Pulmonary artery endothelial cell (primary cell): ENCODE results near the gene SOX9. TPM values are rescaled to one million over a fixed set of nuclear protein-coding genes. Genes with fewer than 3 reads are reported as not detected.

Experiments used
- DNase-seq: peaks from one replicate; pipeline ENCODE4 v3.0.0-alpha.2; 2011; ENCODE audit warnings: low read depth, low spot score
- total RNA-seq: library from RNA; depleted of rRNA; stranded (reverse); fragments of >200 nt; gene quantifications from 2 replicates; pipeline ENCODE4 v1.2.3, GENCODE V29; 2014

SOX9 gene
- not detected in 2 replicates for total RNA-seq

GRCh38 chr17:72120642-72121163 is at the start of gene SOX9:
SOX9 (plus strand) TSS chr17:72121020; CDS start chr17:72121392, 372 bp downstream.
- DNase-seq: no peak

GRCh38 chr17:72071330-72071729 is 49.5 kb upstream of the SOX9 start:
- no peak for DNase-seq

- no peak for DNase-seq
Observed at GRCh38 chr17:72075995-72076677, 44.7 kb upstream of the SOX9 start.

GRCh38 chr17:72076678-72077030 is 44.2 kb upstream of the SOX9 start:
- no peak for DNase-seq

- DNase-seq: no peak
Observed at GRCh38 chr17:72077326-72077960, 43.4 kb upstream of the SOX9 start.

DNA sequence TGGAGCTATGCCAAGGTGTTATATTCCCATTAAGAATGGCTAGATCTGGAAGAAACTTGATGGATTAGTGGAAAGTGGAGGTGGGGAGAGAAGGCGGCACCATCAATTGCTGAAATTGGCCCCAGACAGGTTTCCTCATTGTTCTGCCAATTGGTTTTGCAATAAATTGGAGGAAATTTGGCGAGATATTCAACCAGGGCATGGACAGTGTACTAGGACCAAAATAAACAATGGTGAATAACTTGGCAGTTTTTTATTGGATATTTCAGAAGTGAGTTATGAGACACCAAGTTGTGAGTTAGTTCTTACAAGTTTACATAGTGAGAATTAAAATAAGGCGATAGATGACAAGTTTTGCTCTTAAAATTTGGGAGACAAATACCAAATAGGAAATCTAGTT is 41.1 kb upstream of the SOX9 start:
- DNase-seq: no peak

DNA sequence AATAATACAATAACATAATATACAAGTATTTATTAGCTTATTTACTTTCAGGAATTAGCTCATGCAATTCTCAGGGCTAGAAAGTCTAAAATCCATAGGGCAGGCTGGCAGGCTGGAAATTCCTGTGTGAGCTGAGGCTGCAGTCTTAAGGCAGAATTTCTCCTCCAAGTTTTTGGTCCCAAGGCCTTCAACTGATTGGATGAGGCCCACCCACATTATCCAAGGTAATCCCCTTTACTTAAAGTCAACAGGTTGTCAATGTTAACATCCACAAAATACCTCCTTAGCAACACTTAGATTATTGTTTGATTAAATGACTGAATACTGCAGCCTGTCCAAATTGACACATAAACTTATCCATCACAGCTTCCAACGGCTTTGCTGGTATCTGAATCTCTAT is 32.9 kb upstream of the SOX9 start:
- DNase-seq: no peak

- no peak for DNase-seq
Observed at GRCh38 chr17:72089453-72089987, 31.3 kb upstream of the SOX9 start.

DNA sequence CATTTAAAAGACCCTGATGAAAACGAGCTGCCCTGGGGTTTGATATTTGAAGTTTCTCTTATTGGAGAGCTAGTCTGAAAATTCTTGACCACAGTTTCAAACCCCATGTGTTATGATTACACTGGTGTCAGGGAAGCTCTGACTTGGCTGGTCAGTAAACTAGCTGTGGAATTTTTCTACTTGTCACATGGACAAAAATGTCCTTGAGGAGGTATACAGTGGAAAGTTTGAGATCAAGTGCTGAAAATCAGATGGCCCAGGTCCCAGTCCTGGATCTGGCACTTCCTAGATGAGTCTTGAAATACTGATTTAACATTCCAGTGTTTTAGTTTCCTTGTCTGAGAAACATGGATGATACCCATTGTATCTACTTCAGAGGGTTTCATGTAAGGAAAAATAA is 30.7 kb upstream of the SOX9 start:
- no peak for DNase-seq

DNA sequence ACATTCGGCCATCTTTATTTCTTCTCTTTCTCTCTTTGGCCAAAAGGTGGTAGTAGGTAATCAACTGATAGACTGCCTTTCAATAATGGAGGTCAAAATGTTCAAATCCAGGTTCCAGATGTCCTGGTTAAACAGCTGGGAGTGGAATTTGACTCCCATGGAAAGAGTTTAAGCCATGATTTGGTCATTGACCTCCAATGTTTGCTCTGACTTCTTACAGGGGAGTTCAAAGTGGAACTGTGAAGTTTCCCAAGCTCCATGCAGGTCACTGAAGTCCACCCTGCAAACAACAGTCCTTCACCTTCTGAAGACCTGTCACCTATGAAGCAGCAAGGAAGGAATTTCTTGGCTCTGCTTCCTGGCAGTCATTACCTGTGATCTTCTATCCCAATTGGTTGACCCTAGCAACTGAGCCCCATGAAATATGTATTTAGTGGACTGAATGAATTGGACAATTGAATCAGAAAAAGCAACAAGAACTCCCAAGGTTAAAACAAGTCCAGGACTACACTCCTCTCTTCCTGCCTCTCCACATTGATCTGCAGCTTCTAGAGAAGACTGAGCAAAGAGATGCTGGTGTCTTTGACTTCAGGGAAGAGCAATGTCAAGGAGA is 28.0 kb upstream of the SOX9 start:
- no peak for DNase-seq

DNA sequence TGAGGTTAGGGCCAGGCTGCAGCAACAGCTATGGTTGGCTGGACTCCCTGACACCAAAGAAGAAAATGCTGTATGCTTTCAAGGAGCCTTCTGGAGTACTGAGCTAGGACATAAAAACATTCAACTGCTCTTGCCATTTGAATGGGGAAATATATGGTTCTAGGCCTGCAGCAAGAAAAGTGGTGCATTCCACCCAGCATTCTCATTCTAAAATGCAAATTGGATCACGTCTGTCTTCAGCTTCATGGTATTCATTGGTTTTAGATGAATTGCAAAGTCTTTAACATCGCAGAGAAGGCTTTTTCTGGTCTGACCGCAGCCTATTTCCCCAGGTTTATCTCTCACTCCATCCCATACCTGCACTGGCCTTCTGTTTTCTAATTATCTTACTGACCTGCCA is 27.1 kb upstream of the SOX9 start:
- no peak for DNase-seq

DNA sequence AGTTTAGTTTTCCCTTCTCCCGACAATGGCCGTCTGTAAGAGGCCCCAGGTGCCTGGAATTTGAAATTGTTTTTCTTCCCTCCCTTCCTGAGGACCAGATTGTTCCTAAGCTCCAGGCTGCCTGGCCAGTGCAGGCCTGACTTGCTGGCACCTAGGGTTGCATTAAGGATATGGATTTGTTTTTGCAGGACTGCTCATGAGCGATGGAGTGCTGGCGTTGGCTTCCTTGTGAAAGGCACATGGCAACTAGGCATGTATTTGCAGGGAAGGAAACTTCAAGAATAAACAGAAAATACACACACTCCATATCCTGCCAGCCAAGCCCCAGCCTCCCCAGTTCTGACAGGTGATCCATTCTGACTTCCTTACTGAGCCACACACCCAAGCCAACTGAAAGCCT is 25.5 kb upstream of the SOX9 start:
- DNase-seq: no peak

- no peak for DNase-seq
Observed at GRCh38 chr17:72097144-72097543, 23.7 kb upstream of the SOX9 start.

DNA sequence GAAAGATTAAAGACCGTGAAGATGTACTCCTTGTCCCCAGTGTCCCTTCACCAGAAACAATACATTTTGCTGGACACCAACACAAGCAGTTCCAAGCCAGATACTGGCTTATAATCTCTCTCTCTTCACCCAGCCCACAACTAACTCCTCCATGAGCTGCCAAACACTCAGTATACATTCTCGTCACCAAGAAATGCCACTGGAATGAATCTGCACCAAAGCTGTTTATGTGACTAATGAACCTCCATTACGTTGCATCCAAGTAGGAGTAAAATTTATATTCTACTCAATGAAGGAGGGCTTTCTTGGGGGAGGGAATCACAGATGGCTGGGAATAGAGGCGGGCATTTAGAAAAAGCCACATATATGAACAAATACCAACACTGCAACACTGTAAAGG is 20.9 kb upstream of the SOX9 start:
- DNase-seq: no peak

- DNase-seq: no peak
Observed at GRCh38 chr17:72100470-72100869, 20.4 kb upstream of the SOX9 start.

DNA sequence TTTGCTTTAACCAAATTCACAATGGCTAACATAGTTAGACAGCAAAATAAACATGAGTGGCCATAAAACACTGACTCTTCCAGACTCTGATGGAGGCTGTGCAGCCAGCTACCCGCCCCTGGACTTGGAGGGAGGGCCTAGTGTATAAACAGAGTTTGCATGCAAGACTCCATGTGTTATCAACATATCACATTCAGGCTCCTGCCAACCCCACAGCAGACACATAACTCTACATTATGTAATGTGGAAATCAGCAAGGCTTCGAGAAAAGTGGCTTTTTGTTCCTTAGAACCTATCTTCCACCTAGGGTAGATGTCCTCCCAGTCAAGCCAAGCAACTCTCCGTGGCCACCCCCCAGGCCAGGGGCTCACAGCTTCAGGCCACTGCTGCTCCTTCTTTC is 19.3 kb upstream of the SOX9 start:
- DNase-seq: no peak

GRCh38 chr17:72102366-72102765 is 18.5 kb upstream of the SOX9 start:
- DNase-seq: no peak

GRCh38 chr17:72104164-72104862 is 16.5 kb upstream of the SOX9 start:
- DNase-seq: no peak

DNA sequence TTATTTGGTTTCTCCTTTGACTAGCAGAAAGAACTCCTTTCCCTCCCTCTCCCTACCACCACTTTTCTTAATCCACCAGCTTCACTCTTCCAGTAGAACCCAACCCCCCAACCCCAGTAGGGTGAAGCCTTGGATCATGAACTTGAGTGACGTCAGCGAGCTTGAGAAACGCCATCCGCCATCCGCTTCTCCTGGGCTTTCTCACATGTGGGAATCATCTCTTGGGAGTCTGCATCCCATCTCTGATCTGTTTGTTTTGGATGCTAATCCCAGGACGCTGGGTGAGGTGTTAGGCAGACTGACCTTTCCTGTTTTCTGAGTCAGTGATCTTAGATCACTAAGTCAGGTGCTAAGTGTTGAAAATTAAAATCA is 16.0 kb upstream of the SOX9 start:
- no peak for DNase-seq

DNA sequence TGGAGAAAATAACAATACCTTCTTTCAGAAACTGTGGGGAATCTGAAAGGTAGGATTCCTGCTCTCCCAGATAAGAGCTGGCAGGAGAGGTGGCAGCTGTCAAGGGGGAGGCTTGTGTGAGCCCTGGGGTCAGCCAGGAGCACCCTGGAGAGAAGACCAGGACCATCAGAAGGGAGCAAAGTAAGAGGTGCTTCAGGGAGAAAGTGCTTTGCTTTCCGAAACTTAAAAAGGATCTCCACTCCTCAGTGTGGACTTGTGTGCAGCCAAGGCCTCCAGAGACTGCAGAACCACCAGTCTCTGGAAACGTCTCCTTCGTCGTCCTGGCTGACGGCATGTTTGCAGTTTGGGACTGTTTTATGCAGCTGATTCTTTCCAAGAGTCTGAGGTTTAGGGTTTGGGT is 13.7 kb upstream of the SOX9 start:
- no peak for DNase-seq

DNA sequence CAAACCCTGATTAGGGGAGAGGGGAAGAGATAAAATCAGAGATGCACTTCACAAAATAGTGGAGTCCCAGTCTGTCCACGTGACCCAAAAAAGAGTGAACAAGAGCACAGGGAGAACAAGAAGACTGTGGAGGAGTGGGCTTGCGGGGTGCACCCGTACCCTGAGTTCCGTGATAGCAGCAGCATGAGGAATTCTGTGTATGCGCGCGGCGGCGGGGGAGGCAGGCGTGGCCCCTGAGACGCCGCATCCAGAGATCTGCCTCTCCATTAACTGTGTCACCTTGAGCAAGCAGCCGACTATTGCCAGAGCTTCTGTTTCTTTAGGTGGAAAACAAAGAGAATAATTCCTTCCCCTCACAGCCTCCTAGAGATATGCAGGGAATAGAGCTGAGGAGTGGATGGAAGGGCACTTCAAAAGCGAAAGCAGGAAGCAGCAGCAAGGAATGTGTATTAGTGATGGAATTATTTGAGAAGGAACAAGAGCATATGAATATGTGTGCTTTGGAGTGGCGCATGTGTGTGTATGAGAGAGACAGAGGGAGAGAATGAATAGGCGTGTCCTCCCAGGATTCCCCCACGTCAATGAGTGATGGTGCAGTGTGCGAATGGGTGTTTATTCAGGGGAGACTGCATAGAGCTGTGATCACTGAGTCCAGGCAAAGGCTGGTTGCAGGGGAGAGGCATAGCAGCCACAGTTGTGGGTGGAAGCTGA is 10.4 kb upstream of the SOX9 start:
- DNase-seq: no peak
